GM18511 (cell line): ENCODE results near the gene TRIM41.
"Not testable (repeated sequence)": the region's sequence is repeated elsewhere in the genome, so short reads cannot be mapped to it uniquely, and the experiment has no call there.

Experiments used
- ATAC-seq: cut with Tn5 transposase; IDR thresholded peaks from one replicate; pipeline ENCODE4 v1.9.1; 2021; ENCODE audit warnings: mild to moderate bottlenecking, moderate library complexity; ENCODE audit not compliant: unreplicated experiment

The TRIM41 gene

DNA sequence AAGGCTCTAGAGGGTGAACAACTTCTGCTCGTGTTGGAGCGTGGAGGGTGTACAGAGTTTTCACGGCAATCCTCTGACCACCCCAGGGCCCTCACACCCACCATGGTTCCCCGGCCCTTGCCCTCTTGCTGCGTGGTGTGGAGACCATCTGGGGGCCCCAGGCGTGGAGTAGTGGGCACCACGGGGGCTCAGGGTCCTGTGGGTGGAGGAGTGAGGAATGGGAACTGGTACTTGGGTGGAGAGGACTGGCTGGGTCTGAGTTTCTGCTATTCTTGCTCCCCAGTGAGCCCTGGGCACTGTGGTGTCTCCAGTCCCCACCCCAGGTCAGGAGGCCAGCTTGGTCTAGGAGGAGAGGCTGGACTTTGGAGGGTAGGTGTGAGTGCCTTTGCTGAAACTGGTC, 59.8 kb downstream of the TRIM41 start:
- ATAC-seq, result no peak

DNA sequence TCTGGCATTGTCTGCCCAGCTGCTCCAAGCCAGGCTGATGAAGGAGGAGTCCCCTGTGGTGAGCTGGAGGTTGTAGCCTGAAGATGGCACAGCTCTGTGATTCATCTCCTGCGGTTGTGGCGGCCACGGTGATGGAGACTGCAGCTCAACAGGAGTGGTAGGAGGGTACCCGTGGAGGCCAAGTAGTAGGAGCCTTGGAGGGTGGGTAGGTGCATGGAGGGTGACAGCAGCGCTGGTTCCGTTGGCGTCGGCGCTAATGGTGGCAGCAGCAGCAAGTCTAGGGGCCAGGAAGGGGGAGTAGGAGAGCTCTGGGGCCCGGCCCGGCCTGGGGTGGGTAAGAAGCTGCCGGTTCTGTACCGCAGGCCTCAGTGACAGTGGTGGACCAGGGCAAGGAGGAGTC, 60.3 kb downstream of the TRIM41 start:
- ATAC-seq, result no peak

DNA sequence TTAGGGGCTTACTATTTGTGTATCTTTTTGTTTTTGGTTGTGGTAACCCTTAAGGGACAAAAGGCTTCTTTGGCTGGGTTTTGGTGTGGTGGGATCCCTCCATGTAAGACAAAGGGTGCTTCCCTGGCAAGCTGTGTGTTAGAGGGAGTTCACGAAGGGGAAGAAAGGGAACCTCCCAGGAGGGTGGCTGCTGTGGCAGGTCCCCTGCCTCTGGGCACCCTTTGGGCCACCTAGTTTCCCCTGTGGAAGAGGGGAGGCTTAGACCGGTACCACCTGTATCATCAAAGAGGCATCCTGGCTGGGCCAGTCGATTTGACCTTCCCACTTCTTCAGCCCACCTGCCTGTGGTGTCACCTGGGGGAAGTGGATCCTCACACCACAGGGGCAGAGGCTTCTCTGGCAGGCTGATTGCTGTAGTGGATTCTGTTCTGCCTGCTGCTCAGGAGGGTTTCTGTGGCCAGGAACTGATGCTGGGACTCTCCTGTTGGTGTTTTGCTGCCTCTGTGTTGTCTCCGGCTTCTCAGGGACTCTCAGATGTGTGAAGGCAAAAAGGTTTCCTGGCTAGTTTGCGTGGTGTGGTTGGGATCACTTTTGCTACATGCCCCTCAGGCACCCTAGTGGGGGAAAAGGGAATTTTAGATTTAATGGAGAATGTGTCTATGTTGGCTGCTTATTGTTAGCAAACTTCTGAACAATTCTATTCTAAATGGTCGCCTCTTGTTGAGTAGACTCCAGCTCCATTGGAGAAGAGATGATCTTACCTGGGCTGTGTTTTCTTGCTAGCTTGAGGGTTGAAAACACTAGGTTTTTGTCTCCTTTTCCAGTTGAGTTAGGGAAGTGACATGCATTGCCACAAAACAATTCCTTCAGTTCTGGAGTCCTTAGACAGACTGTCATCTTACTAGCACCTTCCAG, 61.0 kb downstream of the TRIM41 start:
- ATAC-seq, result not testable (repeated sequence)
